ENCODE results near the gene CRADD. TPM values are rescaled to one million over a fixed set of nuclear protein-coding genes. Genes with fewer than 3 reads are reported as not detected.

The CRADD gene
- polyA plus RNA-seq, 4 donors, result 11.3 to 16.2 (median 14.2) TPM

GRCh38 chr12:93802698-93803423, 125.7 kb downstream of the CRADD start:
- no peak for DNase-seq (ENCODE audit: low read depth in 4 of 4, low spot score in 3 of 4)

- DNase-seq (ENCODE audit: low read depth in 4 of 4, low spot score in 3 of 4), result no peak
Observed at GRCh38 chr12:93803424-93803807, 126.2 kb downstream of the CRADD start.

- no peak for DNase-seq (ENCODE audit: low read depth in 4 of 4, low spot score in 3 of 4)
Observed at GRCh38 chr12:93804392-93805179, 127.4 kb downstream of the CRADD start.

- no peak for DNase-seq (ENCODE audit: low read depth in 4 of 4, low spot score in 3 of 4)
Observed at GRCh38 chr12:93805736-93806141, 128.6 kb downstream of the CRADD start.

GRCh38 chr12:93807354-93807753, 130.2 kb downstream of the CRADD start:
- DNase-seq (ENCODE audit: low read depth in 4 of 4, low spot score in 3 of 4), result no peak

- DNase-seq (ENCODE audit: low read depth in 4 of 4, low spot score in 3 of 4), result no peak
Observed at GRCh38 chr12:93808169-93808899, 131.2 kb downstream of the CRADD start.

- DNase-seq (ENCODE audit: low read depth in 4 of 4, low spot score in 3 of 4), result no peak
Observed at GRCh38 chr12:93812626-93813025, 135.5 kb downstream of the CRADD start.

- no peak for DNase-seq (ENCODE audit: low read depth in 4 of 4, low spot score in 3 of 4)
Observed at GRCh38 chr12:93813186-93813585, 136.0 kb downstream of the CRADD start.

- DNase-seq (ENCODE audit: low read depth in 4 of 4, low spot score in 3 of 4), result no peak
Observed at GRCh38 chr12:93813972-93814821, 137.0 kb downstream of the CRADD start.

- DNase-seq (ENCODE audit: low read depth in 4 of 4, low spot score in 3 of 4), result no peak
Observed at GRCh38 chr12:93818488-93819049, 141.4 kb downstream of the CRADD start.

- DNase-seq (ENCODE audit: low read depth in 4 of 4, low spot score in 3 of 4), result no peak
Observed at GRCh38 chr12:93819050-93819491, 141.9 kb downstream of the CRADD start.

GRCh38 chr12:93823616-93824391, 146.6 kb downstream of the CRADD start:
- DNase-seq (ENCODE audit: low read depth in 4 of 4, low spot score in 3 of 4), result no peak

- no peak for DNase-seq (ENCODE audit: low read depth in 4 of 4, low spot score in 3 of 4)
Observed at GRCh38 chr12:93824514-93825500, 147.6 kb downstream of the CRADD start.

GRCh38 chr12:93825501-93825888, 148.3 kb downstream of the CRADD start:
- DNase-seq (ENCODE audit: low read depth in 4 of 4, low spot score in 3 of 4), result no peak

GRCh38 chr12:93825931-93826555, 148.9 kb downstream of the CRADD start:
- no peak for DNase-seq (ENCODE audit: low read depth in 4 of 4, low spot score in 3 of 4)

GRCh38 chr12:93827179-93827578, 150.0 kb downstream of the CRADD start:
- DNase-seq (ENCODE audit: low read depth in 4 of 4, low spot score in 3 of 4), result no peak

- no peak for DNase-seq (ENCODE audit: low read depth in 4 of 4, low spot score in 3 of 4)
Observed at GRCh38 chr12:93827669-93828068, 150.5 kb downstream of the CRADD start.

GRCh38 chr12:93829016-93829415, 151.8 kb downstream of the CRADD start:
- no peak for DNase-seq (ENCODE audit: low read depth in 4 of 4, low spot score in 3 of 4)
